Duodenal mucosa (tissue), 2 donors: Measurements from ENCODE around the gene COG4.
"Not testable (repeated sequence)": the region's sequence is repeated elsewhere in the genome, so short reads cannot be mapped to it uniquely, and the experiment has no call there.

Experiments
- H3K27ac ChIP-seq: one replicate; pipeline ENCODE4 v1.7.0; 2013; ENCODE audit warnings: low read depth, low read length
- H3K27me3 ChIP-seq, 2 donors: one replicate each; pipeline ENCODE4 v1.7.0; 2013; ENCODE audit warnings: low read length in 2 of 2, control low read depth in 1 of 2; ENCODE audit not compliant: insufficient read depth in 2 of 2, control insufficient read depth in 1 of 2
- H3K36me3 ChIP-seq, 2 donors: one replicate each; pipeline ENCODE4 v1.7.0; 2013; ENCODE audit warnings: low read length in 2 of 2, control low read depth in 1 of 2; ENCODE audit not compliant: insufficient read depth in 2 of 2, control insufficient read depth in 1 of 2
- H3K4me1 ChIP-seq, 2 donors: one replicate each; pipeline ENCODE4 v1.7.0; 2013; ENCODE audit warnings: low read length in 2 of 2, control low read depth in 1 of 2; ENCODE audit not compliant: insufficient read depth in 2 of 2, control insufficient read depth in 1 of 2
- H3K4me3 ChIP-seq, 2 donors: one replicate each; pipeline ENCODE4 v1.7.0; 2013; ENCODE audit warnings: low read length in 2 of 2, low read depth in 1 of 2
- H3K9ac ChIP-seq, 2 donors: one replicate each; pipeline ENCODE4 v1.7.0; 2013; ENCODE audit warnings: low read length in 2 of 2, low read depth in 1 of 2
- H3K9me3 ChIP-seq, 2 donors: one replicate each; pipeline ENCODE4 v1.7.0; 2013; ENCODE audit warnings: low read length in 2 of 2, control low read depth in 1 of 2; ENCODE audit not compliant: control insufficient read depth in 1 of 2

COG4 gene

DNA sequence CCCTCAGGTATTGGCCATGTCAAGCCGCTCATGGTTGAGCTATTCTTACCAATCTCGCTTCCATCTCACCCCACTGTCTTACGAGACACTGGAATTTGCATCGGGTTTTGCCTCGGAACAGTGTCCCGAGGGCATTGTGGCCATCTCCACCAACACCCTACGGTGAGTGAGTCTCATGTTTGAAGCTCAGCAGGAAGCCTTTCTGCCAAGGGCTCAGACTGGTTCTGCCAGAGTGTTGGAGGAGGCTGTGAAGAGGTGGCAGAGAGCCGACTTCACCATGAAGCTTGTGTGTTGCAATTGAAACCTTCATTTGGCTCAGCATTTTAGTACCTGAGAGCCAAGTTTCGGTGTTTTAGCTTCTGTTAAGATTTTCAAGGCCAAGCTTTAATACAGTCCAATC lies 38.3 kb upstream of the COG4 start:
- Histone ChIP-seq H3K9ac (no peak overlapping the region), H3K36me3 (peaks cover 54 to 99% of the 10 kb centered on the region in 2 donors), H3K27me3 (no peaks in the 10 kb centered on the region), H3K9me3 (no peaks in the 10 kb centered on the region), H3K27ac (no peak overlapping the region), H3K4me3 (no peak overlapping the region), H3K4me1 (no peaks in the 10 kb centered on the region)

DNA sequence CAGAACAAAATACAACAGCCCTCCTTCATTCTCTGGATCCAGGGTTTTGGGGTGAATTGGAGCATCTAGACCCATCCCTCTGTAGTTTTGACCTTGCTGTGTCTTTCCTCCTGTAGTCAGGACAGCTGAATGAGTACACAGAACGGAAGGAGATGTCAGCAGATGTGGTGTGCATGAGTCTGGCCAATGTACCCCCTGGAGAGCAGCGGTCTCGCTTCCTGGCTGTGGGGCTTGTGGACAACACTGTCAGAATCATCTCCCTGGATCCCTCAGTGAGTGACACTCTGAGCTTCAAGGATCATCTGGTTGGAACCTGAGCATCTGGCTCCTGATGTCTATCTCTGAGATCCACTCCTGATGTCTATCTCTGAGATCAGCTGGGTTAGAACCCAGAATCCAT lies 32.7 kb upstream of the COG4 start:
- H3K9me3 ChIP-seq, result no peaks in the 10 kb centered on the region
- H3K4me1 ChIP-seq, result no peaks in the 10 kb centered on the region
- no peak overlapping the region for H3K27ac ChIP-seq
- no peak overlapping the region for H3K9ac ChIP-seq
- H3K36me3 ChIP-seq, result peaks cover 50 to 97% of the 10 kb centered on the region in 2 donors
- H3K27me3 ChIP-seq, result no peaks in the 10 kb centered on the region
- no peak overlapping the region for H3K4me3 ChIP-seq

DNA sequence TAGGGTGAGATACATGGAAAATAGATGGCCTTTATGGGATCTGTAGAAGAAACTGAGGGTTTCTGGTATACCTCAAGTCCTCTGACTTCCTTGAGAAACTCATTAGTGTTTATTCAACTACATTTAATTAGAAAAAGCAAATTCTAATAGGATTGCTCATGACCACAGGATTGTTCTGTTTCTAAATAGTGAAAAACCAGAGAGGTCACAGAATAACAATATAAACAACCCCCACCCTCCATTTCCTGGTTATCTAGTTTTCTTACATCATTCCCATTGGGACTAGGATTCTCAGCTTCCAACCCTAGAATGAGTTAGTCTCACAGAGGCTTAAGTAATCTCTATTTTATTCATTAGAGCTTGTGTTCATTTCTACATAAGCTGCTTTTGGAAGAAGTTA lies 30.3 kb upstream of the COG4 start:
- Histone ChIP-seq H3K36me3 (peaks cover 54 to 95% of the 10 kb centered on the region in 2 donors), H3K9me3 (no peaks in the 10 kb centered on the region), H3K27me3 (no peaks in the 10 kb centered on the region), H3K27ac (peak overlapping the region; percentile 1), H3K4me3 (no peak overlapping the region), H3K9ac (no peak overlapping the region), H3K4me1 (no peaks in the 10 kb centered on the region)

DNA sequence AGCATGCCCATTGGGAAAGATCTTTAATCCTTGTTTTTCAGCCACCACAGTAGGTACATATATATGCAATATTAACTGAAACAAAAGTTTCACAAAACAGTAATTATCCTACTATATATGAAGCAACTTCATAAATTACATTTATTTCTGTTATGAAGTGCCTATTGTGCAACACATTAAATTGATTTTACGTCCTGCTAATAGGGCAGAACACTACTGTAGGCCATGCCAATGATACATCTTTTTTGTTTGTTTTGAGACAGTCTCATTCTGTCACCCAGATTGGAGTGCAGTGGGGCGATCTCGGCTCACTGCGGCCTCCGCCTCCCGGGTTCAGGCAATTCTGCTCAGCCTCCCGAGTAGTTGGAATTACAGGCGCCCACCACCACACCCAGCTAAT lies 29.3 kb upstream of the COG4 start:
- Histone ChIP-seq H3K27ac (no peak overlapping the region), H3K4me1 (no peaks in the 10 kb centered on the region), H3K9me3 (no peaks in the 10 kb centered on the region), H3K36me3 (peaks cover 64 to 95% of the 10 kb centered on the region in 2 donors), H3K27me3 (no peaks in the 10 kb centered on the region), H3K4me3 (no peak overlapping the region), H3K9ac (no peak overlapping the region)

DNA sequence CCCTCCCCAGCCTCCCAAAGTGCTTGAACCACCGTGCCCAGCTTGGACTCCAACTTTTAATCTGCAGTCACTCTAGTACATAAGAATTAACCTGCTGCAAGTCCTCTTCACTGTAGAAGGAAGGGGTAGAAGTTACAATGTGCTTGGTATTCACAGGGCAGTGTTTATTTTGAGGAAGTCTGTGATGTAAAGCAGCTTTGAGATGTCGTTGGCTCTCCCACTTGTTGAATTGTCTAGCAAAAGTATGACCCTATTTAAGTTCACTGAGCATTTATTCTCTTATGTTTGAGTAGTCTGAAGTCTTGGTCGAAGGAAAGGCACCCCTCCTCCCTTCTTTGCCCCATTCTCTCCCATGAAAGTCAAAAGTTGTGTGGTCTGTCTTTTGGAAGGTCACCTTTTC lies 28.4 kb upstream of the COG4 start:
- H3K9ac ChIP-seq, result no peak overlapping the region
- no peaks in the 10 kb centered on the region for H3K27me3 ChIP-seq
- H3K36me3 ChIP-seq, result peaks cover 60 to 91% of the 10 kb centered on the region in 2 donors
- no peaks in the 10 kb centered on the region for H3K9me3 ChIP-seq
- no peak overlapping the region for H3K27ac ChIP-seq
- H3K4me1 ChIP-seq, result no peaks in the 10 kb centered on the region
- no peak overlapping the region for H3K4me3 ChIP-seq

DNA sequence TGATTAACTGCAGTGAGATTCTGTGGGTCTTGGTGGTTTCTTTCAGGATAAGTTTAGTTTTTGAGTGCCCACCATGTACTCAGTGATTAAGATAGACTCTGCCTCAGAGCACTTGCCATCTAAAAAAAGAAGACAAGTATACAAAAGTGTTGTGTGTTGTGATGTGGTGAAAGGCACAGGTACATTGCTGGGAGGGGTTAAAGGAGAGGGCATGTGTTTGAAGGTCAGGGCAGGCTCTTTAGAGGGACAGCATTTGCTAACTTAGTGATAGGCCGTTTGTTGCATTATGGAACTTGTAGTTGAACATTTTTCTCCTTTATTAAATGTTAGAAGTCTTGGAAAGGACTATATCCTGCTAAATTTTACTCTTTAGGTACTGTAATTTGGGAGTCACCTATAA lies 26.7 kb upstream of the COG4 start:
- Histone ChIP-seq H3K4me3 (no peak overlapping the region), H3K9ac (no peak overlapping the region), H3K36me3 (peaks cover 61 to 89% of the 10 kb centered on the region in 2 donors), H3K4me1 (no peaks in the 10 kb centered on the region), H3K27me3 (no peaks in the 10 kb centered on the region), H3K27ac (no peak overlapping the region), H3K9me3 (no peaks in the 10 kb centered on the region)

DNA sequence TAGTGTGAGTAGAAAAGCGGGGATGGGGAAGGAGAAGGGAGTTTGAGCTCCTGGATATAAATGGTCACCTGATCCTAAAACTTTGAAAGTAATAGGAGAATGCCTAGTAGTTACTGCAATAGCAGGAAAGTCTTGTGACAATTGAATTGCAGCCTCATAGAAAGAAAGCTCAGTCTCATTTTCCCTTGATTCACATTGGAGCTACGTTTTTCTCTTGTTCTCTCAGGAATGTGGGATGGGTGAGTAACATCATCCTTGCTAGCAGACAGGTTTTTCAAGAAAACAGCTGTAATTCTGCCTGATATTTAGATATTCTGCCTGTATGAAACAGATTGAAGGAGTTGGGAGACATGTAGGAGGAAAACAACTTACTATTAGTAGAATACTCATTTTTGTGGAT lies 25.6 kb upstream of the COG4 start:
- H3K36me3 ChIP-seq, result peaks cover 58 to 89% of the 10 kb centered on the region in 2 donors
- no peak overlapping the region for H3K4me3 ChIP-seq
- no peaks in the 10 kb centered on the region for H3K9me3 ChIP-seq
- no peaks in the 10 kb centered on the region for H3K4me1 ChIP-seq
- no peaks in the 10 kb centered on the region for H3K27me3 ChIP-seq
- H3K9ac ChIP-seq, result no peak overlapping the region
- no peak overlapping the region for H3K27ac ChIP-seq

DNA sequence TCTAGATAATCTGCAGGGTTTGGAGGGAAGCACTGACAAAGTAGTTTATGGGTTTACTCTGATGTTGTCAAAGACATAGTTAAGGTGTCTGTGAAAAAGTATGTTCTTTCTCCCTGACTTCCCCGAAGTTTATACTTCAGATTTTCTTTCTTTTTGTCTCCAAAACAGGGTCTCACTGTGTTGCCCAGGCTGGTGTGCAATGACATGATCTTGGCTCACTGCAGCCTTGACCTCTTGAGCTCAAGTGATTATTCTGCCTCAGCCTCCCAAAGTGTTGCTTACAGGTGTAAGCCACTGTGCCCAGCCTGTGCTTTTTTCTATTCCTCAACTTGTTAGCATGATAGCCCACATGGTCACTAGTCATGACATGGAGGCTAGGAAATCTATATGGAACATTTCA lies 21.2 kb upstream of the COG4 start:
- Histone ChIP-seq H3K4me3 (no peak overlapping the region), H3K4me1 (no peaks in the 10 kb centered on the region), H3K36me3 (peaks cover 52 to 89% of the 10 kb centered on the region in 2 donors), H3K9me3 (no peaks in the 10 kb centered on the region), H3K27me3 (no peaks in the 10 kb centered on the region), H3K9ac (no peak overlapping the region), H3K27ac (no peak overlapping the region)

DNA sequence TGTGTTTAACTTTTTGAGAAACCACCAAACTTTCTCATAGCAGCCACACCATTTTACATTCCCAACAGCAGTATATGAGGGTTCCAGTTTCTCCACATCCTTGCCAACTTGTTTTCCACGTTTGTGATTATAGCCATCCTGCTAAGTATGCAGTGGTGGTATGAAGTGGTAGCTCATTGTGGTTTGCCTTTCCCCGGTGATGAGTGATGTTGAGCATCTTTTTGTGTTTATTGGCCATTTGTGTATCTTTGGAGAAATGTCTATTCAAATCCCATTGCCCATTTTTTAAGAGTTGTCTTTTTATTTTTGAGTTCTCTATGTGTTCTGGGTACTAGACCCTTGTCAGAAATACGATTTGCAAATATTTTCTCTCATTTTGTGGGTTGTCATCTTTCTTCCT lies 17.6 kb upstream of the COG4 start:
- no peak overlapping the region for H3K4me3 ChIP-seq
- H3K9me3 ChIP-seq, result no peaks in the 10 kb centered on the region
- peaks cover 49 to 95% of the 10 kb centered on the region in 2 donors for H3K36me3 ChIP-seq
- no peak overlapping the region for H3K27ac ChIP-seq
- no peaks in the 10 kb centered on the region for H3K27me3 ChIP-seq
- no peaks in the 10 kb centered on the region for H3K4me1 ChIP-seq
- no peak overlapping the region for H3K9ac ChIP-seq

DNA sequence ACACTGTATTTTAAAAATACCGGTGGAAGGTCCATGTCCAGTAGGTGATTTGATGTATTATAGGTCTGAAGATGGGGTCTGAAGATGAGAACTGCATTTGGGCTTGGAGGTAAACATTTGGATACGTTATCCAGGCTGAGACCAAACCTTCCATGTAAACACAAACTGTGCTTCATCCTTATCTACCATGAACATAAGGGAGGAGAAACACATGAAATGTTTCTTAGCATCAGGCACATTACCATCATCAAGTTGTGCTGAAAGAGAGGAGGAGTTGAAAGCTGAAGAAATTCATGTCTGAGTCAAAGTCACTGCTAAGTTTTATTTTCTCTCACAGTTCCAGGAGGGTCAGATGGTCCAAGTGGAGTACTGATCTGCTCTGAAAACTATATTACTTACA lies 11.6 kb upstream of the COG4 start:
- H3K36me3 ChIP-seq, result peaks cover 36 to 95% of the 10 kb centered on the region in 2 donors

DNA sequence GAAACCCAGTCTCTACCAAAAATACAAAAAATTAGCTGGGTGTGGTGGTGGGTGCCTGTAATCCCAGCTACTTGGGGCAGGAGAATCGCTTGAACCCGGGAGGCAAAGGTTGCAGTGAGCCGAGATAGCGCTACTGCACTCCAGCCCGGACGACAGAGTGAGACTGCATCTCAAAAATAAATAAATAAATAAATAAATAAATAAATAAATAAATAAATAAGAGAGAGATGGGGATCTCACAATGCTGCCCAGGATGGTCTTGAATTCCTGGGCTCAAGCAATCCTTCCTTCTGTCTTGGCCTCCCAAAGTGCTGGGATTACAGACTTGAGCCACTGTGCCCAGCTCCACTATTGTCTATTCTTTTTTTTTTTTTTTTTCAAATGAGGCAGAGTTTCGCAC lies 6.6 kb upstream of the COG4 start:
- H3K27me3 ChIP-seq, H3K27ac ChIP-seq, H3K9ac ChIP-seq, H3K4me3 ChIP-seq, H3K9me3 ChIP-seq: not testable (repeated sequence)
- Histone ChIP-seq H3K4me1 (peaks cover 23 to 24% of the 10 kb centered on the region in 2 donors), H3K36me3 (peaks cover 27 to 68% of the 10 kb centered on the region in 2 donors)

More for the DNA sequence above, 11.6 kb upstream of the COG4 start:
- H3K9ac ChIP-seq, result no peak overlapping the region
- no peak overlapping the region for H3K4me3 ChIP-seq
- no peaks in the 10 kb centered on the region for H3K4me1 ChIP-seq
- H3K27ac ChIP-seq, result no peak overlapping the region
- no peaks in the 10 kb centered on the region for H3K9me3 ChIP-seq
- no peaks in the 10 kb centered on the region for H3K27me3 ChIP-seq
